Ascending aorta (tissue), 2 donors: ENCODE data around the gene PPCDC. TPM values are rescaled to one million over a fixed set of nuclear protein-coding genes. Genes with fewer than 3 reads are reported as not detected.

Experiments used
- DNase-seq, 2 donors: peaks; one replicate each; pipeline ENCODE4 v3.0.0-alpha.2; 2019; ENCODE audit warnings: low spot score in 2 of 2
- H3K27ac ChIP-seq, 2 donors: fragments of 200-600 bp; sonication (generic); one replicate each; pipeline ENCODE4 v1.5.1; 2016 to 2017; ENCODE audit warnings: mild to moderate bottlenecking in 1 of 2
- H3K27me3 ChIP-seq: fragments of 200-600 bp; sonication (generic); one replicate; pipeline ENCODE4 v1.5.1; 2017
- H3K36me3 ChIP-seq, 2 donors: fragments of 200-600 bp; sonication (generic); one replicate each; pipeline ENCODE4 v1.5.1; 2016
- H3K4me1 ChIP-seq, 2 donors: fragments of 200-600 bp; sonication (generic); one replicate each; pipeline ENCODE4 v1.5.1; 2016 to 2017; ENCODE audit warnings: mild to moderate bottlenecking in 1 of 2
- H3K4me3 ChIP-seq, 2 donors: fragments of 200-600 bp; sonication (generic); one replicate each; pipeline ENCODE4 v1.5.1; 2016 to 2017; ENCODE audit warnings: mild to moderate bottlenecking in 1 of 2
- H3K9me3 ChIP-seq, 2 donors: fragments of 200-600 bp; sonication (generic); one replicate each; pipeline ENCODE4 v1.5.1; 2016
- CTCF ChIP-seq, 3 experiments: fragments of 200-600 bp in 2 of 3; fragments of 450-650 bp in 1 of 3; sonication (generic) in 2 of 3; IDR thresholded peaks; one replicate each; pipeline ENCODE4 v1.5.1; 2016 to 2019; ENCODE audit warnings: antibody characterized with exemption in 3 of 3, mild to moderate bottlenecking in 1 of 3, moderate library complexity in 1 of 3
- intact Hi-C: fragments of 100-400 bp; cut with DNase I; formaldehyde crosslinking; loops from one replicate; pipeline ENCODE4 v1.15.1; 2023
- total RNA-seq: library from RNA; depleted of rRNA; stranded (reverse); fragments of >200 nt; gene quantifications from one replicate; pipeline ENCODE4 v1.1.0, GENCODE V29; 2016

Gene PPCDC
- total RNA-seq, 1 donor from 2014 or later = 8.9 TPM

DNA sequence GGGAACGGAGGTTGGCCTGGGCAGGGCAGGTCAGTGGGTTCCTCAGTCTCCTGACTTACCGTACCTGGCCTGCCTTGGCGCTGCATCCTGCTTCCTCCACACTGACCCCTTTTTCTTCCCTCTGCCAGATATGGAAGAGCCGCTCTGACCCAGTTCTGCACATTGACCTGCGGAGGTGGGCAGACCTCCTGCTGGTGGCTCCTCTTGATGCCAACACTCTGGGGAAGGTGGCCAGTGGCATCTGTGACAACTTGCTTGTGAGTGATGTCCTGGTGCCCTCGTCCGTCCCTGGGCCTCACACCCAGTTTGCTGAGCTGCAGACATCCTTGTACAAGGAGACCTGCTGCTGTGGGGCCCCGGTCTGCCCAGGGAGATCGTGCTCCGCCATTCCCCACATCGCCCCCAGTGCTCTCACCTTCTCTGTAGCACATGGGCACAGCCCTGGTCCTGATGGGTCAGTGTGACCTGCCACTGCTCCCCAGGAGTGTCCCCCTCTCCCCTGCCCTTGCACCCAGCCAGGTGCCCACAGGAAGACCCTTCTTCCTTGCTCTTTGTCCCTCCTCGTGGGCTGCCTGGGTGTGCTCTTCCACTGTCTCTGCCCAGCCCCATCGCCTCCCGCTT lies 21.0 kb downstream of the PPCDC start:
- H3K36me3 ChIP-seq = no peaks in the 10 kb centered on the region
- H3K4me3 ChIP-seq = peak overlapping the region in 1 of 2 donors; percentile 28
- H3K4me1 ChIP-seq = peaks cover 25 to 47% of the 10 kb centered on the region in 2 donors
- DNase-seq = no peak
- TF ChIP-seq CTCF (IDR thresholded peaks at IDR 0.05) = no peak
- H3K9me3 ChIP-seq = no peaks in the 10 kb centered on the region
- no peaks in the 10 kb centered on the region for H3K27me3 ChIP-seq
- intact Hi-C loops = no loop called here
- peak overlapping the region; percentile 92 to 95 for H3K27ac ChIP-seq

GRCh38 chr15:75045332-75046015 lies 22.1 kb downstream of the PPCDC start:
- TF ChIP-seq CTCF (IDR thresholded peaks at IDR 0.05) = no peak
- Histone ChIP-seq H3K36me3 (no peaks in the 10 kb centered on the region), H3K27me3 (no peaks in the 10 kb centered on the region), H3K9me3 (no peaks in the 10 kb centered on the region), H3K4me3 (no peak overlapping the region), H3K27ac (peak overlapping the region; percentile 56 to 92), H3K4me1 (peaks cover 25 to 50% of the 10 kb centered on the region in 2 donors)
- no peak for DNase-seq
- intact Hi-C loops = no loop called here

- Histone ChIP-seq H3K27ac (peak overlapping the region in 1 of 2 donors; percentile 77), H3K27me3 (no peaks in the 10 kb centered on the region), H3K9me3 (no peaks in the 10 kb centered on the region), H3K36me3 (no peaks in the 10 kb centered on the region), H3K4me3 (no peak overlapping the region), H3K4me1 (peaks cover 17 to 36% of the 10 kb centered on the region in 2 donors)
- DNase-seq = no peak
- TF ChIP-seq CTCF (IDR thresholded peaks at IDR 0.05) = no peak
- intact Hi-C loops = no loop called here
Observed at GRCh38 chr15:75048394-75048793, 25.0 kb downstream of the PPCDC start.

DNA sequence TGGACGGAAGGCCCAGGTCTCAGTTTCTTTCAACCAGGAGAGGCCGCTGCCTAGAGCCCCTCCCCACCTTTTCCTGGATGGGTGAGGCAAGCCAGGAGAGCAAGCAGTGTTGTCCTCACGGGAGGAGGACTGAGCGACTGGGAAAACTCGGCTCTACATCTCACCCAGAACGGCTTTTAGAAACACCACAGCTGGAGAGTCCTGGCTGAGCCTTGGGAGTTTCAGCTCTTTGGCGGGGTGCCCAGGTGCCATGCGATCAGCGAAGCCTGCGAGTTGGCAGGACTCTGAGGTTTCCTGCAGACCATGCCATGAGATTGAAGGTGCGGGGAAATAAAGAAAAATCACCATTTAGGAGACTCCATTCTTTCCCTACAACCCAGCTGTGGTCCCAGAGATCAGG lies 26.0 kb downstream of the PPCDC start:
- DNase-seq = peak in 1 of 2 donors; percentile 85
- intact Hi-C loops = no loop called here
- H3K36me3 ChIP-seq = no peaks in the 10 kb centered on the region
- no peak overlapping the region for H3K4me3 ChIP-seq
- H3K27ac ChIP-seq = peak overlapping the region; percentile 63 to 77
- H3K27me3 ChIP-seq = no peaks in the 10 kb centered on the region
- H3K4me1 ChIP-seq = peaks cover 9 to 30% of the 10 kb centered on the region in 2 donors
- no peaks in the 10 kb centered on the region for H3K9me3 ChIP-seq
- no peak for TF ChIP-seq CTCF (IDR thresholded peaks at IDR 0.05)

DNA sequence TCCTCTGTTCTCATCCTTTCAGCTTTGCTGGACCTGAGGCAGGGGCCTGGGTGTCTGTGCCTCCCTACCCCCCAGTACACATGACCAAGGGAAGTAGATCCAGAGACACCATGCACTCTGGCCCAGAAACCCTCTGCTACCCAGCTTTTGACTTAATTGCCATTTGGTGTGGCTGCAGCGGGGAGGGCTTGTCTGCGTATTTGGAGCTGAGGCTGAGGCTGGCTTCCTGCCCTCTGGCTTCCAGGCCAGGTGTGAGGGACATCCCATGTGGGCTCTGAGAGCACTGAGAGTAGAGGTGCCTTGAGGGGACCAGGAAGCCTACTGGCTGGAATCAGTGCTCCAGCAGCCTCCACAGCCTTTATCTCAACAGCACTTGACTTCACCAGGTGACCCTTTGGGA lies 26.9 kb downstream of the PPCDC start:
- H3K4me3 ChIP-seq = no peak overlapping the region
- no peaks in the 10 kb centered on the region for H3K9me3 ChIP-seq
- no peak for TF ChIP-seq CTCF (IDR thresholded peaks at IDR 0.05)
- no peak for DNase-seq
- H3K36me3 ChIP-seq = no peaks in the 10 kb centered on the region
- intact Hi-C loops = no loop called here
- no peak overlapping the region for H3K27ac ChIP-seq
- H3K27me3 ChIP-seq = no peaks in the 10 kb centered on the region
- peaks cover 7 to 27% of the 10 kb centered on the region in 2 donors for H3K4me1 ChIP-seq
